Keratinocyte (primary cell): ENCODE results near the gene CNTNAP5. TPM values are rescaled to one million over a fixed set of nuclear protein-coding genes. Genes with fewer than 3 reads are reported as not detected.

ENCODE experiments used
- DNase-seq: peaks from one replicate; pipeline ENCODE4 v3.0.0-alpha.2; 2011; ENCODE audit warnings: low read depth, missing footprints, low spot score
- FAIRE-seq: peaks from 2 replicates; lab custom pipeline; 2011; peaks lifted over from hg19 to GRCh38; lab: Jason Lieb, UNC
- H2AFZ ChIP-seq: 2 replicates; pipeline ENCODE4 v1.6.0; 2012; ENCODE audit warnings: low read length, control low read depth, inconsistent platforms; ENCODE audit not compliant: control insufficient read depth
- H3K27ac ChIP-seq: 2 replicates; pipeline ENCODE4 v1.5.1; 2011; ENCODE audit warnings: low read length; ENCODE audit not compliant: control insufficient read depth, insufficient read depth
- H3K27me3 ChIP-seq: 3 replicates; pipeline ENCODE4 v1.6.0; 2011; ENCODE audit warnings: low read length; ENCODE audit not compliant: control insufficient read depth, insufficient read depth; ENCODE audit errors: extremely low read depth
- H3K36me3 ChIP-seq, 2 experiments: 2 replicates in 1 of 2; 3 replicates in 1 of 2; pipeline ENCODE4 v1.5.1; 2011; ENCODE audit warnings: low read length in 2 of 2, mild to moderate bottlenecking in 1 of 2; ENCODE audit not compliant: control insufficient read depth in 2 of 2, insufficient read depth in 2 of 2; ENCODE audit errors: extremely low read depth in 1 of 2
- H3K4me1 ChIP-seq: 3 replicates; pipeline ENCODE4 v1.5.1; 2011; ENCODE audit warnings: low read length; ENCODE audit not compliant: control insufficient read depth, insufficient read depth; ENCODE audit errors: extremely low read depth
- H3K4me2 ChIP-seq: 3 replicates; pipeline ENCODE4 v1.6.0; 2011; ENCODE audit warnings: low read depth, low read length; ENCODE audit not compliant: control insufficient read depth, insufficient read depth; ENCODE audit errors: extremely low read depth
- H3K4me3 ChIP-seq, 3 experiments: fragments of 200-600 bp in 1 of 3; sonication (generic) in 1 of 3; 2 replicates in 2 of 3; 3 replicates in 1 of 3; pipeline ENCODE4 v1.5.1; 2011 to 2016; ENCODE audit warnings: low read length in 3 of 3, mild to moderate bottlenecking in 3 of 3, control low read depth in 2 of 3, inconsistent platforms in 1 of 3, low read depth in 1 of 3, mixed read lengths in 1 of 3, mixed run types in 1 of 3, moderate library complexity in 1 of 3; ENCODE audit not compliant: control insufficient read depth in 2 of 3, insufficient read depth in 2 of 3; ENCODE audit errors: extremely low read depth in 1 of 3
- H3K79me2 ChIP-seq: 2 replicates; pipeline ENCODE4 v1.6.0; 2012; ENCODE audit warnings: low read length; ENCODE audit not compliant: control insufficient read depth, insufficient read depth
- H3K9ac ChIP-seq: 3 replicates; pipeline ENCODE4 v1.6.0; 2011; ENCODE audit warnings: low read length; ENCODE audit not compliant: control insufficient read depth, insufficient read depth; ENCODE audit errors: extremely low read depth
- H3K9me1 ChIP-seq: 3 replicates; pipeline ENCODE4 v1.6.0; 2011; ENCODE audit warnings: low read length; ENCODE audit not compliant: control insufficient read depth, insufficient read depth; ENCODE audit errors: extremely low read depth
- H3K9me3 ChIP-seq: 2 replicates; pipeline ENCODE4 v1.5.1; 2012; ENCODE audit warnings: low read depth, low read length; ENCODE audit not compliant: control insufficient read depth
- H4K20me1 ChIP-seq: 3 replicates; pipeline ENCODE4 v1.6.0; 2011; ENCODE audit warnings: low read length; ENCODE audit not compliant: control insufficient read depth, insufficient read depth; ENCODE audit errors: extremely low read depth
- EZH2 ChIP-seq: IDR thresholded peaks from one replicate; pipeline ENCODE4 v1.6.1; 2012; ENCODE audit warnings: inconsistent platforms, mild to moderate bottlenecking, low read length, moderate library complexity
- dilution Hi-C: fragments of 300-500 bp; cut with MboI; formaldehyde crosslinking; loops from one replicate; pipeline ENCODE4 v1.7.0; 2020; ENCODE audit warnings: low sequenced_read_pairs; ENCODE audit not compliant: extremely low pct_ligation_motif_present
- polyA plus RNA-seq, 5 experiments: library from polyadenylated mRNA; depleted of rRNA in 3 of 5; stranded (reverse) in 3 of 5; stranded (forward) in 1 of 5; unstranded in 1 of 5; fragments of >200 nt; gene quantifications; 1 replicate in 1 of 5; 2 replicates in 3 of 5; 3 replicates in 1 of 5; pipeline versions ENCODE4 v1.2.1 to v1.2.3, GENCODE V29; 2011 to 2012; ENCODE audit warnings: missing spikeins in 2 of 5, low read depth in 1 of 5, low replicate concordance in 1 of 5
- TF ChIP-seq, protein P1 (sequence below), 3 experiments: IDR thresholded peaks in 1 of 3; conservative IDR thresholded peaks in 1 of 3; optimal IDR thresholded peaks in 1 of 3; 2 replicates in 2 of 3; 3 replicates in 1 of 3; pipeline versions ENCODE3 to v1.5.1; 2011; ENCODE audit warnings: low read length in 3 of 3, mild to moderate bottlenecking in 3 of 3, moderate library complexity in 2 of 3, control low read depth in 1 of 3, inconsistent platforms in 1 of 3; ENCODE audit not compliant: insufficient read depth in 2 of 3; ENCODE audit errors: extremely low read depth in 1 of 3

The CNTNAP5 gene
- polyA plus RNA-seq, 1 donor (not counting 4 experiments of a cell fraction or from before 2014, with no cell fraction given), result not detected

DNA sequence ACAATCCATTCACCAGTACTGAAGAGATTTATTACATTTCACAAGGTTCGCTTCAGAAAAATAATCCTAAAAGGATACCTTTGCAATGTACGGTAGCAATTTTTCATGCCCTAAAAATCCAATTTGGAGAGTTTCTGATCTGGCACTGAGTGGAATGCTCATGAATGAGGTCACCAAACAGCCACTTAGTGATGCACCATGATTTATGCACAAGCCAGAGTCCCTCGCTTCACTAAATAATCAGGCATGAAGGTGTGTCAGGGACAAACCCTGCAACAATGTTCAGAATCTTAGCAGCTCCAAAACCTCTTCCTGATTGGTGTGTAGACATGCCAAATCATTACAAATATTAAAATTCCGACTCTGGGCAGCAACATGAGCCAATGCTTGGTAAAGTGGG, 221.1 kb downstream of the CNTNAP5 start:
- Histone ChIP-seq H3K27me3 (no peaks in the 10 kb centered on the region), H4K20me1 (no peaks in the 10 kb centered on the region), H3K9ac (no peak overlapping the region), H3K36me3 (no peaks in the 10 kb centered on the region), H3K79me2 (no peaks in the 10 kb centered on the region), H3K9me1 (no peaks in the 10 kb centered on the region), H3K27ac (no peak overlapping the region), H3K4me3 (no peak overlapping the region), H2AFZ (no peak overlapping the region), H3K4me2 (no peak overlapping the region), H3K9me3 (peaks cover 3% of the 10 kb centered on the region), H3K4me1 (no peaks in the 10 kb centered on the region)
- no peak for FAIRE-seq
- dilution Hi-C loops, result no loop called here
- TF ChIP-seq EZH2, result no peak
- TF ChIP-seq, protein P1, sequence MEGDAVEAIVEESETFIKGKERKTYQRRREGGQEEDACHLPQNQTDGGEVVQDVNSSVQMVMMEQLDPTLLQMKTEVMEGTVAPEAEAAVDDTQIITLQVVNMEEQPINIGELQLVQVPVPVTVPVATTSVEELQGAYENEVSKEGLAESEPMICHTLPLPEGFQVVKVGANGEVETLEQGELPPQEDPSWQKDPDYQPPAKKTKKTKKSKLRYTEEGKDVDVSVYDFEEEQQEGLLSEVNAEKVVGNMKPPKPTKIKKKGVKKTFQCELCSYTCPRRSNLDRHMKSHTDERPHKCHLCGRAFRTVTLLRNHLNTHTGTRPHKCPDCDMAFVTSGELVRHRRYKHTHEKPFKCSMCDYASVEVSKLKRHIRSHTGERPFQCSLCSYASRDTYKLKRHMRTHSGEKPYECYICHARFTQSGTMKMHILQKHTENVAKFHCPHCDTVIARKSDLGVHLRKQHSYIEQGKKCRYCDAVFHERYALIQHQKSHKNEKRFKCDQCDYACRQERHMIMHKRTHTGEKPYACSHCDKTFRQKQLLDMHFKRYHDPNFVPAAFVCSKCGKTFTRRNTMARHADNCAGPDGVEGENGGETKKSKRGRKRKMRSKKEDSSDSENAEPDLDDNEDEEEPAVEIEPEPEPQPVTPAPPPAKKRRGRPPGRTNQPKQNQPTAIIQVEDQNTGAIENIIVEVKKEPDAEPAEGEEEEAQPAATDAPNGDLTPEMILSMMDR (optimal IDR thresholded peaks at IDR 0.05 in 1 of 3, IDR thresholded peaks at IDR 0.05 in 1 of 3, conservative IDR thresholded peaks at IDR 0.05 in 1 of 3; ENCODE audit: extremely low read depth in 1 of 3, insufficient read depth in 2 of 3, low read length in 3 of 3), result no peak
- no peak for DNase-seq

DNA sequence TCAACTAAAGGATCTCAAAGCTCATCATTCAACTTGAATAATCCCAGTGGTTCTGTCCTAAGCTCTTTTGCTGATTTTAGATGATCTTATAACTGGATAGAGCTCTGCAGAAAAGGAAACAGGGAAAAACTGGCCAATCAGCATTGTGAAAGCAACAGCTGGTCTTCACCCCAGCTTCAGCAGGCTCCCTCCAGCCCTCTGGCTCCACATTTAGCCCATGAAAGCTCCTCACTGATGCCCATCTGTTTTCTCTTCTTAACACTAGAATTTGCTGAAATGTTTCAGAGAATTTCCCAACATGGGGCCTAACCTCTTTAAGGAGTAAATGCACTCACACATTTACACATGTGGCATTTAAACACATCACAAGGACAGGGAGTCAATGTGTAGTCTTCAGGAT, 223.3 kb downstream of the CNTNAP5 start:
- H4K20me1 ChIP-seq, result no peaks in the 10 kb centered on the region
- H3K27me3 ChIP-seq, result no peaks in the 10 kb centered on the region
- no peaks in the 10 kb centered on the region for H3K9me1 ChIP-seq
- dilution Hi-C loops, result no loop called here
- no peak for DNase-seq
- no peaks in the 10 kb centered on the region for H3K4me1 ChIP-seq
- H3K9ac ChIP-seq, result no peak overlapping the region
- TF ChIP-seq EZH2, result no peak
- TF ChIP-seq, protein P1 (optimal IDR thresholded peaks at IDR 0.05 in 1 of 3, IDR thresholded peaks at IDR 0.05 in 1 of 3, conservative IDR thresholded peaks at IDR 0.05 in 1 of 3; ENCODE audit: extremely low read depth in 1 of 3, insufficient read depth in 2 of 3, low read length in 3 of 3), result no peak
- H3K9me3 ChIP-seq, result no peaks in the 10 kb centered on the region
- H3K36me3 ChIP-seq, result no peaks in the 10 kb centered on the region
- FAIRE-seq, result no peak
- no peaks in the 10 kb centered on the region for H3K79me2 ChIP-seq
- H2AFZ ChIP-seq, result no peak overlapping the region
- no peak overlapping the region for H3K4me2 ChIP-seq
- no peak overlapping the region for H3K4me3 ChIP-seq
- H3K27ac ChIP-seq, result no peak overlapping the region
